Gastroesophageal sphincter (tissue), 3 donors: ENCODE data around the gene GALNT10.

Source experiments
- CTCF ChIP-seq, 4 experiments: fragments of 200-600 bp in 2 of 4; fragments of 450-650 bp in 2 of 4; sonication (generic) in 1 of 4; IDR thresholded peaks; one replicate each; pipeline ENCODE4 v1.5.1; 2017 to 2019; ENCODE audit warnings: antibody characterized with exemption in 4 of 4, mild to moderate bottlenecking in 2 of 4, moderate library complexity in 2 of 4
- POLR2A ChIP-seq, 2 donors: fragments of 450-650 bp; IDR thresholded peaks; one replicate each; pipeline ENCODE4 v1.6.1; 2017; ENCODE audit warnings: antibody characterized with exemption in 2 of 2, mild to moderate bottlenecking in 2 of 2, moderate library complexity in 1 of 2
- POLR2AphosphoS5 ChIP-seq: sonication (generic); formaldehyde crosslinking; IDR thresholded peaks from one replicate; pipeline ENCODE4 v1.6.1; 2017; ENCODE audit warnings: antibody characterized with exemption

DNA sequence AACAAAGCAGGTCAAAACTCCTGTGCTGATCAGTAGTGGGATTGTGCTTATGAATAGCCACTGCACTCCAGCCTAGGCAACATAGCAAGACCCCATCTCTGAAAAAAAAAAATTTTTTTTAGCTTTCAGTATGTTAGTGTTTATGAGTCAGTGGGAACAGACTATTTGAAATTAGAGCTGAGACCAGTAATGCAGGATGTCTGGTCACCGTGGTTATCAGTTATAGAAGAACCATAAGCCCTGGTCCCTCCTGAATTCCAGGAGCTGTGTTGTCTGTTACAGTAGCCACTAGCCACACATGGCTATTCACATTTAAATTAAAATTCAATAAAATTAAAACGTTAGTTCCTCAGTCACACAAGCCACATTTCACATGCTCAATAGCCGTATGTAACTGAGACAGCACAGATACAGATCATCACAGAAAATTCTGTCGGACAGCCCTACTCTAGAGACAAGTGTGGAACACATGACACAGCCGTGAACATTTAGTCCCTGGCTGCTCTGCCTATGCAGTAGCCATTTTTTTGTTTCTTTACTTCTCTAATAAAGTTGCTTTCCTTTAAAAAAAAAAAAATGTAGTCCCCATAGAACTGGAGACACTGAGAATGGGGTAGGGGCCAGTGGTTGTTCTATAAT lies 159.2 kb downstream of the GALNT10 start:
- TF ChIP-seq CTCF (IDR thresholded peaks at IDR 0.05): no peak
- TF ChIP-seq POLR2A (IDR thresholded peaks at IDR 0.05): no peak
- no peak for TF ChIP-seq POLR2AphosphoS5
